Measurements from ENCODE around the gene LYZL6.

GRCh38 chr17:35927714-35928113 is 15.8 kb downstream of the LYZL6 start:
- TF ChIP-seq, protein P1, sequence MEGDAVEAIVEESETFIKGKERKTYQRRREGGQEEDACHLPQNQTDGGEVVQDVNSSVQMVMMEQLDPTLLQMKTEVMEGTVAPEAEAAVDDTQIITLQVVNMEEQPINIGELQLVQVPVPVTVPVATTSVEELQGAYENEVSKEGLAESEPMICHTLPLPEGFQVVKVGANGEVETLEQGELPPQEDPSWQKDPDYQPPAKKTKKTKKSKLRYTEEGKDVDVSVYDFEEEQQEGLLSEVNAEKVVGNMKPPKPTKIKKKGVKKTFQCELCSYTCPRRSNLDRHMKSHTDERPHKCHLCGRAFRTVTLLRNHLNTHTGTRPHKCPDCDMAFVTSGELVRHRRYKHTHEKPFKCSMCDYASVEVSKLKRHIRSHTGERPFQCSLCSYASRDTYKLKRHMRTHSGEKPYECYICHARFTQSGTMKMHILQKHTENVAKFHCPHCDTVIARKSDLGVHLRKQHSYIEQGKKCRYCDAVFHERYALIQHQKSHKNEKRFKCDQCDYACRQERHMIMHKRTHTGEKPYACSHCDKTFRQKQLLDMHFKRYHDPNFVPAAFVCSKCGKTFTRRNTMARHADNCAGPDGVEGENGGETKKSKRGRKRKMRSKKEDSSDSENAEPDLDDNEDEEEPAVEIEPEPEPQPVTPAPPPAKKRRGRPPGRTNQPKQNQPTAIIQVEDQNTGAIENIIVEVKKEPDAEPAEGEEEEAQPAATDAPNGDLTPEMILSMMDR (IDR thresholded peaks at IDR 0.05; ENCODE audit: borderline replicate concordance, extremely low read depth, low read length, poor library complexity, severe bottlenecking): no peak
- TF ChIP-seq EZH2 (IDR thresholded peaks at IDR 0.05; ENCODE audit: borderline replicate concordance, low read depth, low read length, severe bottlenecking): no peak
